Measurements from ENCODE around the gene PKP2. TPM values are rescaled to one million over a fixed set of nuclear protein-coding genes. Genes with fewer than 3 reads are reported as not detected.

The PKP2 gene
- total and polyA plus RNA-seq, 2 of the 8 experiments (the other 6 are each of a cell fraction or from before 2014, with no cell fraction given): 9.6 to 44.8 TPM

DNA sequence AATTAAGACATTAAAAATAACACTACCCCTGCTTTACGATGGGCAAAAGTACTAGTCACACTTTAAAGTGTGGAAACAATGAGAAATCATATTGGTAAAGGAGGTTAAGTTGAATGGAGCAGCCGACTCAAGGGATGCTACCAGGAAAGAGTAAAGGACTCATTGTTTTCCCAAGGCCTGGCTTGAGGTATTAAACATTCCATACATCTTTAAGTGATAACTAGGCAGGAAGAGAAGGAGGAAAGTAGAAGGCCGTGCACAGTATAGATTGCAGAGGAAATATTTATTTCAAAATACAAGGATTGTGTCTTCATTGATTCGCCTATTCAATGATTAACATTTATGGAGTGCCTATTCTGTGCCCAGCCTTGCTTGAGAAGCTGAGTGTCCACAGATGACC lies 120.3 kb downstream of the PKP2 start (continued):
- no peak for TF ChIP-seq POLR2AphosphoS5 (IDR thresholded peaks at IDR 0.05; ENCODE audit: low read depth, low read length)
- no peak for TF ChIP-seq SIRT6 (IDR thresholded peaks at IDR 0.05; ENCODE audit: low read length)
